ENCODE results near the gene ST3GAL6. TPM values are rescaled to one million over a fixed set of nuclear protein-coding genes. Genes with fewer than 3 reads are reported as not detected.

ST3GAL6 gene
- total and polyA plus RNA-seq, 7 donors = 2.4 to 11.8 (median 3.9) TPM

GRCh38 chr3:98801043-98801747, 38.1 kb downstream of the ST3GAL6 start:
- Histone ChIP-seq H3K4me1 (no peaks in the 10 kb centered on the region), H3K4me3 (no peak overlapping the region), H3K9me3 (no peaks in the 10 kb centered on the region), H3K27me3 (no peaks in the 10 kb centered on the region), H3K36me3 (peaks cover 10 to 56% (median 19%) of the 10 kb centered on the region in 4 donors), H3K27ac (no peak overlapping the region)
- DNase-seq = no peak
- WGBS, 2 donors = 93 to 95% methylated on average over 7 of the region's 7 CpGs
- TF ChIP-seq CTCF (IDR thresholded peaks at IDR 0.05) (no peak), EP300 (IDR thresholded peaks at IDR 0.05) (no peak), POLR2A (IDR thresholded peaks at IDR 0.05) (no peak), POLR2AphosphoS5 (IDR thresholded peaks at IDR 0.05) (no peak)
- intact Hi-C loops (cut with DNase I) = no loop called here

- Histone ChIP-seq H3K4me1 (no peaks in the 10 kb centered on the region), H3K36me3 (peaks cover 7 to 63% (median 22%) of the 10 kb centered on the region in 4 donors), H3K9me3 (no peaks in the 10 kb centered on the region), H3K4me3 (no peak overlapping the region), H3K27me3 (no peaks in the 10 kb centered on the region), H3K27ac (no peak overlapping the region)
- no peak for DNase-seq
- WGBS, 2 donors = 92 to 93% methylated on average over 6 of the region's 6 CpGs
- TF ChIP-seq EP300 (IDR thresholded peaks at IDR 0.05) (no peak), POLR2A (IDR thresholded peaks at IDR 0.05) (no peak), POLR2AphosphoS5 (IDR thresholded peaks at IDR 0.05) (no peak), CTCF (IDR thresholded peaks at IDR 0.05) (no peak)
- intact Hi-C loops (cut with DNase I) = no loop called here
These were observed 42.4 kb downstream of the ST3GAL6 start for GRCh38 chr3:98805571-98805970.

GRCh38 chr3:98806521-98806920, 43.4 kb downstream of the ST3GAL6 start:
- H3K4me3 ChIP-seq = no peak overlapping the region
- WGBS, 2 donors = 81 to 84% methylated on average over 1 of the region's 1 CpG
- intact Hi-C loops (cut with DNase I) = no loop called here
- no peak for DNase-seq
- H3K27me3 ChIP-seq = no peaks in the 10 kb centered on the region
- no peaks in the 10 kb centered on the region for H3K4me1 ChIP-seq
- peaks cover 0 to 64% (median 21%) of the 10 kb centered on the region in 4 donors for H3K36me3 ChIP-seq
- no peak overlapping the region for H3K27ac ChIP-seq
- TF ChIP-seq CTCF (IDR thresholded peaks at IDR 0.05) = no peak
- no peak for TF ChIP-seq EP300 (IDR thresholded peaks at IDR 0.05)
- TF ChIP-seq POLR2AphosphoS5 (IDR thresholded peaks at IDR 0.05) = no peak
- no peaks in the 10 kb centered on the region for H3K9me3 ChIP-seq

GRCh38 chr3:98807011-98807410, 43.9 kb downstream of the ST3GAL6 start:
- 92 to 96% methylated on average over 4 of the region's 4 CpGs for WGBS, 2 donors
- Histone ChIP-seq H3K27me3 (no peaks in the 10 kb centered on the region), H3K4me1 (no peaks in the 10 kb centered on the region), H3K36me3 (peaks cover 0 to 62% (median 21%) of the 10 kb centered on the region in 4 donors), H3K27ac (no peak overlapping the region), H3K4me3 (no peak overlapping the region), H3K9me3 (no peaks in the 10 kb centered on the region)
- no peak for DNase-seq
- TF ChIP-seq POLR2AphosphoS5 (IDR thresholded peaks at IDR 0.05) = no peak
- TF ChIP-seq POLR2A (IDR thresholded peaks at IDR 0.05) = no peak
- TF ChIP-seq CTCF (IDR thresholded peaks at IDR 0.05) = no peak
- TF ChIP-seq EP300 (IDR thresholded peaks at IDR 0.05) = no peak
- intact Hi-C loops (cut with DNase I) = no loop called here

GRCh38 chr3:98807561-98807960, 44.4 kb downstream of the ST3GAL6 start:
- no peaks in the 10 kb centered on the region for H3K27me3 ChIP-seq
- WGBS, 2 donors = 94 to 96% methylated on average over 1 of the region's 1 CpG
- DNase-seq = no peak
- TF ChIP-seq CTCF (IDR thresholded peaks at IDR 0.05) = no peak
- TF ChIP-seq EP300 (IDR thresholded peaks at IDR 0.05) = no peak
- TF ChIP-seq POLR2AphosphoS5 (IDR thresholded peaks at IDR 0.05) = no peak
- TF ChIP-seq POLR2A (IDR thresholded peaks at IDR 0.05) = no peak
- H3K27ac ChIP-seq = no peak overlapping the region
- H3K4me3 ChIP-seq = no peak overlapping the region
- intact Hi-C loops (cut with DNase I) = no loop called here
- no peaks in the 10 kb centered on the region for H3K9me3 ChIP-seq
- H3K4me1 ChIP-seq = no peaks in the 10 kb centered on the region
- peaks cover 0 to 62% (median 21%) of the 10 kb centered on the region in 4 donors for H3K36me3 ChIP-seq

Measured in sigmoid colon (tissue), 7 donors.